Activated CD4-positive, alpha-beta T cell treated with anti-CD3 and anti-CD28 coated beads, Interleukin-2, amount 50 U/mL, for 24 hours (primary cell): ENCODE data around the gene MTMR12.

Source experiments
- DNase-seq, 2 donors: peaks; one replicate each; pipeline ENCODE4 v3.0.0-alpha.2; 2020; ENCODE audit warnings: low read depth in 1 of 2, low spot score in 1 of 2

MTMR12 gene

DNA sequence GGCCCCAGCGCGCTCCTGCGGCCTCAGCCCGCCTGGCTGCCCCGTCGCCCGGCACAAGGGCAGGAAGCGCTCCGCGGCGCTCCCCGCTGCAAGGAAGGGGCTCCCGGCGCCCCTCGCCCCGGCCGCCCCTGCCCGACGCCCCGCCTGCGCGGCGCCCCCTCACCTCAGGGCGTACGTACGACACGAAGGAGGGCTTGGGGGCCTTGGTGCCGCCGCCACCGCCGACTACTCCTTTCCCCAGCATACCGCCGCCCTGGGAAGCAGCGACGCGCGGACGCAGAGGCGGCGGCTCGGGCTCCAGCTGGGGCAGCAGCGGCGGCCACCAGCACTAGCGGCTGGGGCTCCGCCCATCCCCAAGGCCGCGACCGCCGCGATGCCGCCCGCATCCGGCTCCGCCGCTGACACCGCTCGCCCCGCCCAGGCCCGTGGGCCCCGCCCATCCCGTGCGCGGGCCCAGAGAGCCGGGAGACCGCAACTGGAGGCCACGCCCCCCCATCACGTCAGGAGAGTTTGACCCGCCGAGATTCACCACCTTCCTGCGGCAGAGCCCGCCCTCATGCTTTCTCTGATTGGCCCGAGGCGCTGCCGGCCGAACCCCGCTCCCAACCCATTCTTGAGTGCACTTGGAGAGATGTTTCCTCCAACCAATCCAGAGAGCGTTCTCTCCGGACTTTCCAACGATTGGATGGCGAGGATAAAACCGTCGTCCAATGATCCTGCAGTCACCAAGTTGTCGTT, at the start of gene MTMR12:
Gene MTMR12 (minus strand): TSS at position 345 of the 738 bp plus-strand sequence. CDS start 101 bp downstream, at position 244.
- DNase-seq, result peak; percentile 99 to 100

GRCh38 chr5:32362527-32362926, 49.8 kb upstream of the MTMR12 start:
- DNase-seq, result no peak

DNA sequence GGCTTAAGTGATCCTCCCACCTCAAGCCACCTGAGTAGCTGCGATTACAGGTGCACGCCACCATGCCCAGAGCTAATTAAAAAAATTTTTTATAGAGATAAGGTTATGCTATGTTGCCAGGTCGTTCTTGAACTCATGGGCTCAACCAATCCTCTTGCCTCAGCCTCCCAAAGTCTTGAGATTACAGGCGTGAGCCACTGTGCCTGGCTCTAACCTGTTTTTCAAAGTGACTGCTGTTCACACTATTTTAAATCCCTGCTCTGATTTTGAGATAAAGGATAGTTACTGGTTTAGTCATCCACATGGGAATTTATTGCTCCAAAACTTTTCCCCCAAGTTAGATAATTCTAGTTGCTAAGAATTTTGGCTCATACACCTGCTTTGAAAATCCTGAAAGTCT, 48.2 kb upstream of the MTMR12 start:
- DNase-seq, result no peak

GRCh38 chr5:32358611-32359010, 45.9 kb upstream of the MTMR12 start:
- no peak for DNase-seq

DNA sequence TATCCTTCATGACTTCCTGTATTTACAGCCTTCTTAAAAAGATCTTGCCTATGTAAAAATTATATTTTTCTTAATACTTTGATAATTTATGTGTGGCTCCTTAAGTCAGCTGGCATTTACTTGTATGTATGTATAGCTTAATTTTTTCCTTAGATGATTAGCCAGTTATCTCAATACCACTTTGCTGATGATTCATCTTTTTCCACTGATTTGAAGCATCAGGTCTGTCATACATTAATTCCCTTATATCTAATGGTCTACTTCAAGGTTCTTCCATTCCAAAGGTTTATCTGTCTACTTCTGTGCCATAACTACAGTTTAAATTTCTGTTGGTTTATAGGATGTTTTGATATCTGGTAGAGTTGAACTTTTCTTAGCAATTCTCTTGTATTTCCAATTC, 44.9 kb upstream of the MTMR12 start:
- no peak for DNase-seq

- DNase-seq, result no peak
These were observed 42.9 kb upstream of the MTMR12 start for GRCh38 chr5:32355686-32356085.

DNA sequence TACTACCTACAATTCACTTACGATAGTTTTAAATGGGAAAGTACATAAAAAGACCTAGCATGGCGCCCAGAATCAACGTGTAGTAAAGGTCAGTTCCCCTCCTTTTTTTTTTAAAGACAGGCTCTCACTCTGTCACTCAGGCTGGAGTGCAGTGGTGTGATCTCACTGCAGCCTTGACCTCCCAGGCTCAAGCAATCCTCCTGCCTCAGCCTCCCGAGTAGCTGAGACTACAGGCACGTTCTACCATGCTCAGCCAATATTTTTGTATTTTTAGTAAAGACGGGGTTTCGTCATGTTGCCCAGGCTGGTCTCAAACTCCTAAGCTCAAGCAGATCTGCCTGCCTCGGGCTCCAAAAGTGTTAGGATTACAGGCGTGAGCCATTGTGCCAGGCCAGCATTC, 40.7 kb upstream of the MTMR12 start:
- DNase-seq, result no peak

DNA sequence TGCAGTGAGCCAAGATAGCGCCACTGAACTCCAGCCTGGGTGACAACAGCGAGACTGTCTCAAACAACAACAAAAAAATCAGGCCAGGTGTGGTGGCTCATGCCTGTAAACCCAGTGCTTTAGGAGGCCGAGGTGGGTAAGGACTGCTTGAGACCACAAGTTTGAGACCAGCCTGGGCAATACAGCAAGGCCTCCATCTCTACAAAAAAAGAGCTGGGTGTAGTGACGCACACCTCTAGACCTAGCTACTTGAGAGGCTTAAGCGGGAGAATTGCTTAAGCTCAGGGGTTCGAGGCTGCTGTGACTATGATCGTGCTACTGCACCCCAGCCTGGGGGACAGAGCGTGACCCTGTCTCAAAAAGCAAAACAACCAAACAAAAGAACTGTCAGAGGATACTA, 39.9 kb upstream of the MTMR12 start:
- DNase-seq, result no peak

- DNase-seq, result no peak
These were observed 34.1 kb upstream of the MTMR12 start for GRCh38 chr5:32346869-32347268.

GRCh38 chr5:32343058-32343672, 30.4 kb upstream of the MTMR12 start:
- DNase-seq, result no peak

GRCh38 chr5:32342656-32343055, 29.9 kb upstream of the MTMR12 start:
- no peak for DNase-seq

- DNase-seq, result no peak
These were observed 27.1 kb upstream of the MTMR12 start for GRCh38 chr5:32339878-32340277.

DNA sequence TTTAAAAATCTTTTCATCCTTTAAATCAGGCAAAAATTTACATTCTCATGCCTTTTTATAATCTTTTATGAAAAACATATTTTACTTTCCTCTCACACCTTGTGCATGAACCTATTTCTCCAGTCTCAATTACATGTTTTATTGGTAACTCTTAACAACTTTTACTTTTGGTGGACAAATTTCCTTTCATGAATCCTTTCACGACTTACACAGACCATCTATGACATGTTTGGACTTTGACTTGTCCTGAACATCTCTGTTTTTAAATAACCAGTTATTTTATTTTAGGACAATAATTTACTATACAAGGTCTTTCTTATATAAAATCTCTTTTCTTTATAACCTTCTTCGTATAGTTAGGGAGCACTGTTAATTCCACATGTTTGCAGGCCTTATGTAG, 26.5 kb upstream of the MTMR12 start:
- DNase-seq, result no peak

GRCh38 chr5:32332966-32333365, 20.2 kb upstream of the MTMR12 start:
- no peak for DNase-seq

DNA sequence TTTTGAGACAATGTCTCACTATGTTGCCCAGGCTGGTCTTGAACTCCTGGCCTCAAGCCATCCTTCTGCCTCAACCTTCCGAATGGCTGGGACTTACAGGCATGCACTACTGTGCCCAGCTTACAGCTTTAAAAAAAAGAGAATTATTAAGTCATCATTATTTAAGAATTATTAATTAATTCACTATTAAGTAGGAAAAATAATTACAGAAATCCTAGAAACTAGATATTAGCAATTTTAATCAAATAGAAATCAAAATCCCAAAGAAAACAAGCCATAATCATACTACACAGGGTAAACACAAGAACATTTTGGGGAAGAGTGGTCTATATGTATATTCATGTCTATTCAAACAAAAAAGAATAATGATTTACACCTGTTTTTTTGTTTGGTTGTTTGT, 19.6 kb upstream of the MTMR12 start:
- DNase-seq, result no peak

- DNase-seq, result no peak
These were observed 19.2 kb upstream of the MTMR12 start for GRCh38 chr5:32331935-32332274.

DNA sequence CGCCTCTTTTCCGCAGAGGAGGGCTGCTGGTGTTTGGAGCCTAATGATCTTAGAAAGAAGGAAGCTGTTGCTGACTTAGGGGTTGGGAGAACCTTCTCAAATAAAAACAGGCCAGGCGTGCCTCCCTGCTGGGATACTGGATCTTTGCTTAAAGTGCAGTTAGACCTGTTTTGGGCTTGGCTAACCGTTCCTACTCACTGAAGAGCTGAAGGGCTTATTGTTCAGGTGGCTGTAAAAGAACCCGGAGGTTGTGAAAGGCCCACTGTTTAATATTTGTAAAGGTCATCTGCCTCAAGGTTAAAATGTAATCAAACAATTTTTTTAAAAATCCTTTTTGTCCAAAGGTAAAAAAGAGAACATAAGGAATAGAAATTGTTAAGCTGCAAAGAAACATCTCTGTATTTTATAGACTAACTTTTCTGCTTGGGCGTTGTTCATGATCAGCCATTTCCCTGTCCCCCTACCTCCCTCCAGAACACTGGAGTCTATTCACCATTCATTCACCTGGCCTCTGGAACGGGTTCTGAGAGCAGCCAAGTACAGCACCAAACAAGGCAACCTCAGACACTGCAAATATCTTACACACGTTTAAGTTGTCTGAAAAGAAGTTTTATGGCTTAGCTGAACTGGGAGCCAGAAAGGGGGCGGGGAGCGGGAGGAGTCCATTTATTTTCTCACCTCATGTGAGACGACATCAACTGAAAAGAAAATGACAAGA, 18.6 kb upstream of the MTMR12 start:
- DNase-seq, result no peak

DNA sequence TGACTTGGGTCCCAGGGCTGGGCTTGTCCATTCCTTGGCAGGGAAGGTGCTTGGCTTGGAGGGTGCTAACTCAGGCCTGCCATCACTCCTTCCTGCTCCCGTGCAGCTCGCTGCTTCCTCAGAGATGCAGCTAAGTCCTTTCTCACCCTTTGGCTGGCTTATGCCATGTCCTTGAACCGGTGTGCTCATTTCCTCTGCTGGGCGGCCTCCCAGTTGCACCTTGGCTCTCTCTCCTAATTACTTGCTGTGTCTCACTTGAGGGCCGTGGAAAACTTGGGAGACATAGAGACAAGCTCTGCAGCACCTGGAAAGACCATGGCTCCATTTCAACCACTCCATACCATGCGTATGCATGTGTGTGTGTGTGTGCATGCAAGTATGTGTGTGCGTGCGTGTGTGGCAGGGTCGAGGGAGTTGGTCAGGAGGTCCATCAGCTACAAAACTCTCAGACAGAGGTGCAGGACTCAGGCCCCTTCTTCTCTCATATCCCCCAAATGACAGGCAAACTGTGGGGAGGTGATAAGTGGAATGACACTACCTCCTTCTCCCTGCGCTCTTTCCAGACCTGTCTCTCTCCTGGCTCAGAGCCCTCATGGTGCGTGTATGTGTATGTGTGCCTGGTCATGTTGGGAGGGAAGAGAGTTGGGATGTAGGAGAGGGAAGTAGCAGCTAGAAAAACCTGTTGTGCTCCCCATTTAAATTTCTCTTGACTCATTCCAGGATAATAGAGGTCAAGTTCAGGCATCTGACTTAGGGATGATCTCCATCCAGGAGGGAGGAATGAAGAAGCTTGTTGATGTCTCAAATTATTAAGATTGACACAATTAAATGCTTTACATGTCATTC, 17.6 kb upstream of the MTMR12 start:
- DNase-seq, result no peak

- DNase-seq, result peak; percentile 14 to 39
These were observed 16.7 kb upstream of the MTMR12 start for GRCh38 chr5:32329395-32329834.

DNA sequence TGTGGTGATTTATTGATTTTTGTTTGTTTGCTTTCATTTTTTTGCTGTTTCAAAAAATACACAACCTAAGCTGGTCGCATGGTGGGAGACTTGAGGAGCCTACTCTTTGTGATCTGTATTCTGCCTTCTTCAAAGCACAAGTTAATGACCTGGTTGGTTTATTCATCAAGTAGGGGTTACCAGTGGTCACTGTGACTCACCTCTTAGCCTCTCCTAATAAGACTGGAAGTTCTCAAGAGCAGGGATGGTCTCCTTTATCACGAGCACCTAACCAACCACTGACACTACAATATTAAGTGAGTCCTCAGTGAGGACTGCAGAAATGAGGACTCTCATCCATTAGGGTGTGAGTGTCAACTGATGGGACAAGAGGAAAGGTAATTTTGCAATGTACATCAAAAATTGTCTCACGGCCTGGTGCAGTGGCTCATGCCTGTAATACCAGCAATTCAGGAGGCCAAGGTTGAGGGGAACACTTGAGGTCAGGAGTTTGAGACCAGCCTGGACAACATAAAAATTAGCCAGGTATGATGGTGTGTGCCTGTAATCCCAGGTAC, 13.6 kb upstream of the MTMR12 start:
- no peak for DNase-seq

- DNase-seq, result no peak
These were observed 12.9 kb upstream of the MTMR12 start for GRCh38 chr5:32325616-32326015.
